Epithelial cell of proximal tubule (primary cell): ENCODE data around the gene CDKN3. TPM values are rescaled to one million over a fixed set of nuclear protein-coding genes. Genes with fewer than 3 reads are reported as not detected.

Experiments
- total RNA-seq: library from RNA; depleted of rRNA; stranded (reverse); fragments of >200 nt; gene quantifications from 2 replicates; pipeline ENCODE4 v1.2.3, GENCODE V29; 2015

CDKN3 gene
- total RNA-seq, 1 donor from 2014 or later, result 81.4 TPM

Other genes with a start within 250 kb of the CDKN3 start
- 131 and 241 TPM in 2 replicates for gene CNIH1, start 44.4 kb downstream of the CDKN3 start, total RNA-seq
- gene GMFB, start 92.0 kb downstream of the CDKN3 start, total RNA-seq, result 55.7 and 93.1 TPM in 2 replicates
- 5.4 and 15.1 TPM in 2 replicates for gene CGRRF1, start 112.9 kb downstream of the CDKN3 start, total RNA-seq
- gene SAMD4A, start 170.1 kb downstream of the CDKN3 start, total RNA-seq, result 18.9 and 20.9 TPM in 2 replicates